H1 (cell line): Measurements from ENCODE around the gene INPP4B. TPM values are rescaled to one million over a fixed set of nuclear protein-coding genes. Genes with fewer than 3 reads are reported as not detected.

Experiments
- CTCF ChIA-PET: fragments of 300-600 bp; sonication (Branson Sonifier 250); formaldehyde crosslinking; loops from one replicate; lab custom pipeline; 2021; ENCODE audit not compliant: partially characterized antibody; lab: Charles Lee
- POLR2A ChIA-PET: fragments of 300-600 bp; sonication (Branson Sonifier 250); formaldehyde crosslinking; loops from one replicate; lab custom pipeline; 2021; ENCODE audit warnings: inconsistent platforms; ENCODE audit not compliant: partially characterized antibody; lab: Charles Lee
- DNase-seq, 2 experiments: peaks; one replicate each; pipeline versions ENCODE4 v3.0.0 to v3.0.0-alpha.2; 2010 to 2022; ENCODE audit warnings: low spot score in 2 of 2, low read depth in 1 of 2, mixed read lengths in 1 of 2
- FAIRE-seq: peaks from 2 replicates; lab custom pipeline; 2011; peaks lifted over from hg19 to GRCh38; lab: Jason Lieb, UNC
- H2AFZ ChIP-seq: 2 replicates; pipeline ENCODE4 v1.8.1; 2012; ENCODE audit warnings: low read length, inconsistent platforms
- H2AK5ac ChIP-seq: 2 replicates; pipeline ENCODE4 v1.6.1; 2013; ENCODE audit warnings: low read depth, low read length
- H2BK120ac ChIP-seq: replicated peaks from 2 replicates; pipeline ENCODE3; 2013; ENCODE audit warnings: low read depth, low read length, inconsistent platforms
- H2BK12ac ChIP-seq: 2 replicates; pipeline ENCODE4 v1.6.1; 2013; ENCODE audit warnings: low read depth, low read length
- H2BK15ac ChIP-seq: 2 replicates; pipeline ENCODE4 v1.6.1; 2013; ENCODE audit warnings: low read length
- H2BK20ac ChIP-seq: 2 replicates; pipeline ENCODE4 v1.6.1; 2013; ENCODE audit warnings: low read length
- H2BK5ac ChIP-seq: 2 replicates; pipeline ENCODE4 v1.6.1; 2013; ENCODE audit warnings: low read depth, low read length
- H3K14ac ChIP-seq: 2 replicates; pipeline ENCODE4 v1.6.1; 2013; ENCODE audit warnings: inconsistent platforms; ENCODE audit not compliant: insufficient read length
- H3K18ac ChIP-seq: 2 replicates; pipeline ENCODE4 v1.6.1; 2013; ENCODE audit warnings: low read length; ENCODE audit errors: extremely low read depth
- H3K23ac ChIP-seq: 2 replicates; pipeline ENCODE4 v1.6.1; 2013; ENCODE audit warnings: inconsistent platforms; ENCODE audit not compliant: insufficient read length
- H3K23me2 ChIP-seq: 2 replicates; pipeline ENCODE4 v1.6.1; 2013; ENCODE audit warnings: low read depth, low read length
- H3K27ac ChIP-seq: 2 replicates; pipeline ENCODE4 v1.6.1; 2011; ENCODE audit warnings: low read depth, low read length, inconsistent platforms
- H3K27me3 ChIP-seq, 4 experiments: replicated peaks in 1 of 4; 1 replicate in 1 of 4; 2 replicates in 3 of 4; pipeline versions ENCODE4 v1.6.1 to v1.8.1; 2011 to 2013; ENCODE audit warnings: low read length in 3 of 4, mild to moderate bottlenecking in 3 of 4, inconsistent platforms in 2 of 4, mixed read lengths in 2 of 4, moderate library complexity in 1 of 4; ENCODE audit not compliant: control insufficient read depth in 3 of 4, insufficient read depth in 3 of 4; ENCODE audit errors: extremely low read depth in 1 of 4
- H3K36me3 ChIP-seq, 4 experiments: 2 replicates each; pipeline versions ENCODE4 v1.6.1 to v1.8.1; 2011 to 2013; ENCODE audit warnings: mild to moderate bottlenecking in 4 of 4, low read length in 3 of 4, moderate library complexity in 2 of 4, control low read depth in 1 of 4, inconsistent platforms in 1 of 4; ENCODE audit not compliant: insufficient read depth in 4 of 4, control insufficient read depth in 2 of 4
- H3K4ac ChIP-seq: replicated peaks from 2 replicates; pipeline ENCODE3; 2013; ENCODE audit warnings: low read length, low read depth, mixed read lengths, inconsistent platforms; ENCODE audit not compliant: insufficient read length
- H3K4me1 ChIP-seq, 4 experiments: replicated peaks in 1 of 4; 1 replicate in 1 of 4; 2 replicates in 3 of 4; pipeline versions ENCODE4 v1.6.1 to v1.8.1; 2011 to 2013; ENCODE audit warnings: low read length in 3 of 4, inconsistent platforms in 2 of 4, mixed read lengths in 1 of 4; ENCODE audit not compliant: insufficient read depth in 4 of 4, control insufficient read depth in 3 of 4
- H3K4me2 ChIP-seq, 2 experiments: 2 replicates each; pipeline versions ENCODE4 v1.6.1 to v1.8.1; 2011 to 2013; ENCODE audit warnings: low read depth in 2 of 2, low read length in 2 of 2, control low read depth in 1 of 2, inconsistent platforms in 1 of 2, mild to moderate bottlenecking in 1 of 2; ENCODE audit not compliant: insufficient read depth in 1 of 2
- H3K4me3 ChIP-seq, 4 experiments: fragments of 200-600, 300-600 bp in 1 of 4; sonication (generic), shearing (Covaris generic), sonication (Bioruptor Twin) in 1 of 4; 2 replicates each; pipeline versions ENCODE4 v1.5.1 to v1.8.1; 2011 to 2016; ENCODE audit warnings: low read length in 4 of 4, low read depth in 3 of 4, control low read depth in 2 of 4, inconsistent platforms in 2 of 4, mild to moderate bottlenecking in 2 of 4, mixed read lengths in 1 of 4, moderate library complexity in 1 of 4; ENCODE audit not compliant: insufficient read depth in 2 of 4; ENCODE audit errors: extremely low read depth in 1 of 4
- H3K56ac ChIP-seq: replicated peaks from 2 replicates; pipeline ENCODE3; 2013; ENCODE audit warnings: low read depth, mild to moderate bottlenecking, mixed read lengths, low read length, inconsistent platforms; ENCODE audit not compliant: insufficient read length
- H3K79me1 ChIP-seq: 2 replicates; pipeline ENCODE4 v1.6.1; 2013; ENCODE audit warnings: low read depth, low read length, control low read depth
- H3K79me2 ChIP-seq, 2 experiments: 2 replicates each; pipeline versions ENCODE4 v1.6.1 to v1.8.1; 2012 to 2013; ENCODE audit warnings: low read length in 2 of 2, mild to moderate bottlenecking in 2 of 2, inconsistent platforms in 1 of 2; ENCODE audit not compliant: insufficient read depth in 2 of 2, control insufficient read depth in 1 of 2
- H3K9ac ChIP-seq, 4 experiments: replicated peaks in 1 of 4; 1 replicate in 1 of 4; 2 replicates in 3 of 4; pipeline versions ENCODE4 v1.6.1 to v1.8.1; 2011 to 2013; ENCODE audit warnings: low read depth in 3 of 4, low read length in 3 of 4, control low read depth in 2 of 4, mild to moderate bottlenecking in 2 of 4, moderate library complexity in 2 of 4, inconsistent platforms in 1 of 4; ENCODE audit errors: extremely low read depth in 1 of 4
- H3K9me3 ChIP-seq, 2 experiments: 2 replicates each; pipeline versions ENCODE4 v1.6.1 to v1.8.1; 2012 to 2013; ENCODE audit warnings: mild to moderate bottlenecking in 2 of 2, moderate library complexity in 2 of 2, control low read depth in 1 of 2, inconsistent platforms in 1 of 2, low read depth in 1 of 2, low read length in 1 of 2, mixed read lengths in 1 of 2; ENCODE audit not compliant: insufficient read depth in 2 of 2
- H4K20me1 ChIP-seq, 2 experiments: replicated peaks in 1 of 2; 2 replicates each; pipeline versions ENCODE3 to v1.8.1; 2011 to 2013; ENCODE audit warnings: inconsistent platforms in 2 of 2, low read length in 2 of 2, mild to moderate bottlenecking in 1 of 2; ENCODE audit not compliant: insufficient read depth in 2 of 2, control insufficient read depth in 1 of 2
- H4K5ac ChIP-seq: 2 replicates; pipeline ENCODE4 v1.6.1; 2013; ENCODE audit warnings: low read length, low read depth, mixed read lengths, inconsistent platforms; ENCODE audit not compliant: insufficient read length
- H4K8ac ChIP-seq: 2 replicates; pipeline ENCODE4 v1.8.0; 2013; ENCODE audit warnings: mild to moderate bottlenecking, moderate library complexity, low read length, inconsistent platforms; ENCODE audit not compliant: insufficient read depth; ENCODE audit errors: extremely low read depth
- H4K91ac ChIP-seq: replicated peaks from 2 replicates; pipeline ENCODE3; 2013; ENCODE audit warnings: low read length, mixed read lengths, inconsistent platforms; ENCODE audit not compliant: insufficient read length
- BACH1 ChIP-seq: IDR thresholded peaks from 2 replicates; pipeline ENCODE4 v1.6.1; 2012; ENCODE audit warnings: low read length, improper control_type of control experiment
- CBX8 ChIP-seq: fragments of 300-800, 300-1000 bp; sonication (generic); IDR thresholded peaks from 2 replicates; pipeline ENCODE4 v1.7.1; 2016; ENCODE audit warnings: low read depth, low read length, borderline replicate concordance
- E2F6 ChIP-seq: IDR thresholded peaks from 2 replicates; pipeline ENCODE4 v1.6.1; 2012; ENCODE audit warnings: inconsistent platforms
- GABPA ChIP-seq: IDR thresholded peaks from 2 replicates; pipeline ENCODE4 v1.6.1; 2011; ENCODE audit warnings: mild to moderate bottlenecking, low read length, moderate library complexity, borderline replicate concordance; ENCODE audit not compliant: insufficient read depth
- HDAC2 ChIP-seq, 2 experiments: fragments of 300-600 bp in 1 of 2; sonication (generic) in 1 of 2; IDR thresholded peaks; 2 replicates each; pipeline ENCODE4 v1.6.1; 2011 to 2012; ENCODE audit warnings: low read depth in 2 of 2, low read length in 2 of 2, mild to moderate bottlenecking in 2 of 2, moderate library complexity in 2 of 2, borderline replicate concordance in 1 of 2, inconsistent platforms in 1 of 2
- KDM4A ChIP-seq: IDR thresholded peaks from one replicate; pipeline ENCODE4 v1.7.1; 2012; ENCODE audit warnings: low read depth, mild to moderate bottlenecking, moderate library complexity, low read length, inconsistent platforms; ENCODE audit not compliant: severe bottlenecking
- KDM5A ChIP-seq: fragments of 200-600 bp; IDR thresholded peaks from 2 replicates; pipeline ENCODE4 v1.7.1; 2012; ENCODE audit warnings: mild to moderate bottlenecking, low read length, inconsistent platforms, mixed read lengths
- RNF2 ChIP-seq: fragments of 200-900, 300-1000 bp; sonication (generic); IDR thresholded peaks from 2 replicates; pipeline ENCODE4 v1.7.1; 2016; ENCODE audit warnings: borderline replicate concordance, low read depth, mild to moderate bottlenecking, antibody characterized with exemption, low read length; ENCODE audit not compliant: poor library complexity, severe bottlenecking; ENCODE audit errors: missing control alignments
- RXRA ChIP-seq: IDR thresholded peaks from 2 replicates; pipeline ENCODE4 v1.6.1; 2011; ENCODE audit warnings: low read depth, mild to moderate bottlenecking, low read length, moderate library complexity; ENCODE audit not compliant: insufficient read depth
- SP2 ChIP-seq: IDR thresholded peaks from 2 replicates; pipeline ENCODE4 v1.6.1; 2012; ENCODE audit warnings: mild to moderate bottlenecking, low read length, inconsistent platforms
- YY1 ChIP-seq: IDR thresholded peaks from 2 replicates; pipeline ENCODE4 v1.6.1; 2011; ENCODE audit warnings: low read depth, mild to moderate bottlenecking, low read length
- ZNF274 ChIP-seq: IDR thresholded peaks from 2 replicates; pipeline ENCODE4 v1.7.0; 2012; ENCODE audit warnings: low read length, borderline replicate concordance; ENCODE audit errors: extremely low read depth
- WGBS, 2 experiments: shearing (Covaris generic) in 1 of 2; methylation state at CpG; one replicate each; pipeline versions ENCODE4 v1.1.6 to v1.1.7; 2013 to 2015; ENCODE audit warnings: low lambda C conversion rate in 2 of 2, mixed read lengths in 2 of 2, inconsistent platforms in 1 of 2, low coverage in 1 of 2, missing lambda C conversion rate in 1 of 2; ENCODE audit not compliant: insufficient replicate concordance in 2 of 2, insufficient coverage in 1 of 2, insufficient read length in 1 of 2; ENCODE audit errors: extremely low coverage in 1 of 2, missing lambda C conversion rate in 1 of 2; 5-methylcytosine and 5-hydroxymethylcytosine counted together
- polyA plus RNA-seq, 7 experiments: library from polyadenylated mRNA; depleted of rRNA in 3 of 7; stranded (reverse) in 5 of 7; unstranded in 2 of 7; fragments of >200 nt in 5 of 7; fragments of 200-250 nt in 2 of 7; gene quantifications; 1 replicate in 5 of 7; 2 replicates in 1 of 7; 4 replicates in 1 of 7; pipeline versions ENCODE4 v1.2.1 to v1.2.3, GENCODE V29; 2011 to 2013; ENCODE audit warnings: missing spikeins in 2 of 7, mixed read lengths in 2 of 7
- total RNA-seq: library from RNA; stranded (reverse); fragmentation: NEBNext Ultra II Directional; extraction: Animal tissue kit (Norgen Biotek cat#: 25700); gene quantifications from 2 replicates; pipeline ENCODE4 v1.2.1, GENCODE V29; 2021

The INPP4B gene
- total and polyA plus RNA-seq, 2 of the 8 experiments (the other 6 are each of a cell fraction or from before 2014, with no cell fraction given): 0.11 to 0.54 TPM

GRCh38 chr4:142452161-142452855 is 393.8 kb downstream of the INPP4B start:
- H3K27me3 ChIP-seq: no peaks in the 10 kb centered on the region
- no peak overlapping the region for H4K5ac ChIP-seq
- H3K14ac ChIP-seq: no peak overlapping the region
- ChIA-PET POLR2A (no interaction called here), CTCF (no interaction called here)
- no peak overlapping the region for H2BK15ac ChIP-seq
- H3K4ac ChIP-seq: no peak overlapping the region
- H2BK5ac ChIP-seq: no peak overlapping the region
- no peak overlapping the region for H3K56ac ChIP-seq
- H4K8ac ChIP-seq: no peak overlapping the region
- H4K91ac ChIP-seq: no peak overlapping the region
- H2BK120ac ChIP-seq: no peak overlapping the region
- H3K4me3 ChIP-seq: no peak overlapping the region
- H3K9me3 ChIP-seq: no peaks in the 10 kb centered on the region
- H2AK5ac ChIP-seq: no peak overlapping the region
- no peak overlapping the region for H2AFZ ChIP-seq
- no peaks in the 10 kb centered on the region for H3K79me1 ChIP-seq
- no peaks in the 10 kb centered on the region for H4K20me1 ChIP-seq
- no peaks in the 10 kb centered on the region for H3K23me2 ChIP-seq
- H3K9ac ChIP-seq: no peak overlapping the region
- no peaks in the 10 kb centered on the region for H3K36me3 ChIP-seq
- H3K18ac ChIP-seq: no peak overlapping the region
- H2BK12ac ChIP-seq: no peak overlapping the region
- DNase-seq (no peak), FAIRE-seq (no peak)
- no peak overlapping the region for H2BK20ac ChIP-seq
- no peaks in the 10 kb centered on the region for H3K79me2 ChIP-seq
- H3K4me1 ChIP-seq: no peaks in the 10 kb centered on the region
- no peak overlapping the region for H3K4me2 ChIP-seq
- no peak overlapping the region for H3K27ac ChIP-seq
- H3K23ac ChIP-seq: no peak overlapping the region
- 93% methylated on average over 6 of the region's 6 CpGs; no CpG with 5 or more reads in 1 of the 2 experiments for WGBS, 2 experiments
- TF ChIP-seq SP2: no peak
- no peak for TF ChIP-seq ZNF274
- no peak for TF ChIP-seq BACH1
- no peak for TF ChIP-seq CBX8
- TF ChIP-seq HDAC2 (IDR thresholded peaks at IDR 0.05; ENCODE audit: borderline replicate concordance in 1 of 2, low read depth in 2 of 2, low read length in 2 of 2): no peak
- no peak for TF ChIP-seq RNF2
- no peak for TF ChIP-seq E2F6
- TF ChIP-seq GABPA: no peak
- no peak for TF ChIP-seq KDM5A
- no peak for TF ChIP-seq YY1
- TF ChIP-seq RXRA: no peak
- no peak for TF ChIP-seq KDM4A
